ENCODE measurements around the gene DCDC2B. TPM values are rescaled to one million over a fixed set of nuclear protein-coding genes. Genes with fewer than 3 reads are reported as not detected.

DCDC2B gene
- total and polyA plus RNA-seq, 9 of the 15 experiments (the other 6 are each of a cell fraction or from before 2014, with no cell fraction given): not detected

GRCh38 chr1:32179193-32179442 is 29.8 kb upstream of the DCDC2B start (continued):
- TF ChIP-seq MYNN (IDR thresholded peaks at IDR 0.05): no peak
- TF ChIP-seq MYNN (CRISPR knock-in tag; IDR thresholded peaks at IDR 0.05): no peak
- TF ChIP-seq, protein P1, sequence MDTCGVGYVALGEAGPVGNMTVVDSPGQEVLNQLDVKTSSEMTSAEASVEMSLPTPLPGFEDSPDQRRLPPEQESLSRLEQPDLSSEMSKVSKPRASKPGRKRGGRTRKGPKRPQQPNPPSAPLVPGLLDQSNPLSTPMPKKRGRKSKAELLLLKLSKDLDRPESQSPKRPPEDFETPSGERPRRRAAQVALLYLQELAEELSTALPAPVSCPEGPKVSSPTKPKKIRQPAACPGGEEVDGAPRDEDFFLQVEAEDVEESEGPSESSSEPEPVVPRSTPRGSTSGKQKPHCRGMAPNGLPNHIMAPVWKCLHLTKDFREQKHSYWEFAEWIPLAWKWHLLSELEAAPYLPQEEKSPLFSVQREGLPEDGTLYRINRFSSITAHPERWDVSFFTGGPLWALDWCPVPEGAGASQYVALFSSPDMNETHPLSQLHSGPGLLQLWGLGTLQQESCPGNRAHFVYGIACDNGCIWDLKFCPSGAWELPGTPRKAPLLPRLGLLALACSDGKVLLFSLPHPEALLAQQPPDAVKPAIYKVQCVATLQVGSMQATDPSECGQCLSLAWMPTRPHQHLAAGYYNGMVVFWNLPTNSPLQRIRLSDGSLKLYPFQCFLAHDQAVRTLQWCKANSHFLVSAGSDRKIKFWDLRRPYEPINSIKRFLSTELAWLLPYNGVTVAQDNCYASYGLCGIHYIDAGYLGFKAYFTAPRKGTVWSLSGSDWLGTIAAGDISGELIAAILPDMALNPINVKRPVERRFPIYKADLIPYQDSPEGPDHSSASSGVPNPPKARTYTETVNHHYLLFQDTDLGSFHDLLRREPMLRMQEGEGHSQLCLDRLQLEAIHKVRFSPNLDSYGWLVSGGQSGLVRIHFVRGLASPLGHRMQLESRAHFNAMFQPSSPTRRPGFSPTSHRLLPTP (IDR thresholded peaks at IDR 0.05; ENCODE audit: borderline replicate concordance, extremely low read depth, insufficient read length): no peak
- no peak for TF ChIP-seq SRSF3 (IDR thresholded peaks at IDR 0.05; ENCODE audit: insufficient read depth, low read length)
- TF ChIP-seq HMGN3 (IDR thresholded peaks at IDR 0.05; ENCODE audit: borderline replicate concordance, extremely low read depth, insufficient read length, low read depth, low read length): no peak
- no peak for TF ChIP-seq GATAD2A (IDR thresholded peaks at IDR 0.05)
- TF ChIP-seq, protein P2, sequence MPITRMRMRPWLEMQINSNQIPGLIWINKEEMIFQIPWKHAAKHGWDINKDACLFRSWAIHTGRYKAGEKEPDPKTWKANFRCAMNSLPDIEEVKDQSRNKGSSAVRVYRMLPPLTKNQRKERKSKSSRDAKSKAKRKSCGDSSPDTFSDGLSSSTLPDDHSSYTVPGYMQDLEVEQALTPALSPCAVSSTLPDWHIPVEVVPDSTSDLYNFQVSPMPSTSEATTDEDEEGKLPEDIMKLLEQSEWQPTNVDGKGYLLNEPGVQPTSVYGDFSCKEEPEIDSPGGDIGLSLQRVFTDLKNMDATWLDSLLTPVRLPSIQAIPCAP (CRISPR knock-in tag; IDR thresholded peaks at IDR 0.05; ENCODE audit: borderline replicate concordance): no peak
- TF ChIP-seq JUNB (CRISPR knock-in tag; conservative IDR thresholded peaks at IDR 0.05): no peak
- TF ChIP-seq ETS2 (tag; IDR thresholded peaks at IDR 0.05; ENCODE audit: borderline replicate concordance, poor library complexity, severe bottlenecking): no peak
- no peak for TF ChIP-seq ZNF274 (IDR thresholded peaks at IDR 0.05; ENCODE audit: borderline replicate concordance, low read depth, low read length)
- no peak; a peak in 1 of 4 replicates for TF ChIP-seq KDM1A (IDR thresholded peaks at IDR 0.05)
- TF ChIP-seq MAFK (IDR thresholded peaks at IDR 0.05; ENCODE audit: low read length): no peak
- no peak for TF ChIP-seq ZNF551 (CRISPR knock-in tag; IDR thresholded peaks at IDR 0.05)
- no peak for TF ChIP-seq HEY1 (CRISPR knock-in tag; IDR thresholded peaks at IDR 0.05; ENCODE audit: borderline replicate concordance)
- no peak for TF ChIP-seq TAL1 (IDR thresholded peaks at IDR 0.05)
- no peak for TF ChIP-seq ETV6 (IDR thresholded peaks at IDR 0.05; ENCODE audit: borderline replicate concordance in 1 of 2, low read depth in 2 of 2, low read length in 1 of 2)
- TF ChIP-seq ETV6 (CRISPR knock-in tag; IDR thresholded peaks at IDR 0.05; ENCODE audit: borderline replicate concordance): no peak
- peak; percentile 72 for TF ChIP-seq MEF2D (tag; conservative IDR thresholded peaks at IDR 0.05; ENCODE audit: low read depth)
- 0 out of 2 replicates have a peak, but pooled peaks have one; percentile 43 for TF ChIP-seq RHOXF2B (CRISPR knock-in tag; conservative IDR thresholded peaks at IDR 0.05)
- TF ChIP-seq SMAD3 (CRISPR knock-in tag; conservative IDR thresholded peaks at IDR 0.05): 0 out of 2 replicates have a peak, but pooled peaks have one; percentile 54
- TF ChIP-seq SAFB (IDR thresholded peaks at IDR 0.05; ENCODE audit: borderline replicate concordance, low read depth, low read length): no peak
- no peak for TF ChIP-seq SP1 (CRISPR knock-in tag; IDR thresholded peaks at IDR 0.05)
- TF ChIP-seq MAFG (tag; conservative IDR thresholded peaks at IDR 0.05): no peak
- TF ChIP-seq RBM17 (IDR thresholded peaks at IDR 0.05; ENCODE audit: borderline replicate concordance, low read depth, low read length): no peak
- no peak for TF ChIP-seq FOXP1 (CRISPR knock-in tag; IDR thresholded peaks at IDR 0.05)
- no peak for TF ChIP-seq JUND (IDR thresholded peaks at IDR 0.05; ENCODE audit: borderline replicate concordance, low read depth, low read length)
- TF ChIP-seq JUND (tag; IDR thresholded peaks at IDR 0.05; ENCODE audit: borderline replicate concordance, low read depth, low read length): no peak
- no peak for TF ChIP-seq ZNF212 (CRISPR knock-in tag; IDR thresholded peaks at IDR 0.05)
- TF ChIP-seq ZNF507 (tag; conservative IDR thresholded peaks at IDR 0.05): no peak
- TF ChIP-seq GATA2 (CRISPR knock-in tag; IDR thresholded peaks at IDR 0.05): no peak
- no peak for TF ChIP-seq SREBF2 (CRISPR knock-in tag; IDR thresholded peaks at IDR 0.05)

Data from K562 (cell line).